NB4 (cell line): ENCODE data around the gene VAT1.
"Not testable (repeated sequence)": the region's sequence is repeated elsewhere in the genome, so short reads cannot be mapped to it uniquely, and the experiment has no call there.

Experiments used
- DNase-seq: peaks from one replicate; pipeline ENCODE4 v3.0.0; 2010; ENCODE audit warnings: low read depth
- H3K4me3 ChIP-seq: one replicate; pipeline ENCODE4 v1.5.1; 2011; ENCODE audit warnings: mild to moderate bottlenecking, low read depth, low read length, moderate library complexity
- MYC ChIP-seq: IDR thresholded peaks from 2 replicates; pipeline ENCODE4 v1.6.1; 2011; ENCODE audit warnings: low read depth, low read length
- POLR2A ChIP-seq: IDR thresholded peaks from 2 replicates; pipeline ENCODE4 v1.6.1; 2011; ENCODE audit warnings: mild to moderate bottlenecking; ENCODE audit not compliant: insufficient read length; ENCODE audit errors: extremely low read depth
- TF ChIP-seq, protein P1 (sequence below): IDR thresholded peaks from 2 replicates; pipeline ENCODE4 v1.6.1; 2011; ENCODE audit warnings: low read depth, low read length
- TF ChIP-seq, protein P2 (sequence below): IDR thresholded peaks from one replicate; pipeline ENCODE4 v1.5.1; 2012; ENCODE audit warnings: low read depth, low read length

The VAT1 gene

DNA sequence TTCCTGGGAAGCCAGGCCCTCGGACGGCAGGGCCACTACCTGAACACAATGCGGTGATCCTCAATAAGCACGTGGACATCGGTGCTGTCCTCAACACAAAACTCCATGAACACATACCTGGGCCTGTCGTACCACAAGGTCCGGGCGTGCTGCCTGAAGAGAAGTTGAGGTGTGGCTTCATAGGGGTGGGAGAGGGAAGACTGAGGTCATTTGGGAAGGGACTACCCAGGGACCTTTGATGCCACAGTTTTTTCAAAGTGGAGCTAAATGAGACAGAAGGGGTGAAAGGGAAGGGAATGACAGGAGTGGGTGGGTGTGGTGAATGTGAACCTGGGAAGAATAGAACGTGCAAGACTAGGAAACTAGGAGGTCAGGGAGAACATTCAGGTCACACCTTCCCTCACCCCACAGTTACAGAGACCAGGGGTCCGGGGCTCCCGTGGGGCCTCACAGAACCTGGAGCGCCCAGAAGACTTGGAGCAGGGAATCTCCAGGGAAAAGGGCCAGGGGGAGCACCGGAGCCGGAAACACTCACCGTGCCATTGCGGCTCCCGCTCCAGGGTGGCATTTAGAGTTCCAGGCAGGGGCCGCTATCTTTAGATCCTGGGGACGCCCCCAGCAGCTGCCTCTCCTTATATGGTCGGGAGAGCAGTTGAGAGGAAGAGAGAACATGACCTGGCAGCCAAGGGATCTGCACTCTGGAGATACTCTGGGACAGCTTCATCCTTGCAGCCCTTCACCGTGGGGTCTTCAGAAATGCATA lies 42.5 kb downstream of the VAT1 start, which contains the start of gene PTGES3L:
TSS of gene PTGES3L (minus strand) at position 570 of the 763 bp plus-strand sequence. CDS start at position 543, 27 bp downstream.
- H3K4me3 ChIP-seq = peak within 1 kb of the TSS; percentile 84
- peak; percentile 60 for DNase-seq
- TF ChIP-seq, protein P1, sequence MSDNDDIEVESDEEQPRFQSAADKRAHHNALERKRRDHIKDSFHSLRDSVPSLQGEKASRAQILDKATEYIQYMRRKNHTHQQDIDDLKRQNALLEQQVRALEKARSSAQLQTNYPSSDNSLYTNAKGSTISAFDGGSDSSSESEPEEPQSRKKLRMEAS = no peak
- no peak for TF ChIP-seq POLR2A
- TF ChIP-seq, protein P2, sequence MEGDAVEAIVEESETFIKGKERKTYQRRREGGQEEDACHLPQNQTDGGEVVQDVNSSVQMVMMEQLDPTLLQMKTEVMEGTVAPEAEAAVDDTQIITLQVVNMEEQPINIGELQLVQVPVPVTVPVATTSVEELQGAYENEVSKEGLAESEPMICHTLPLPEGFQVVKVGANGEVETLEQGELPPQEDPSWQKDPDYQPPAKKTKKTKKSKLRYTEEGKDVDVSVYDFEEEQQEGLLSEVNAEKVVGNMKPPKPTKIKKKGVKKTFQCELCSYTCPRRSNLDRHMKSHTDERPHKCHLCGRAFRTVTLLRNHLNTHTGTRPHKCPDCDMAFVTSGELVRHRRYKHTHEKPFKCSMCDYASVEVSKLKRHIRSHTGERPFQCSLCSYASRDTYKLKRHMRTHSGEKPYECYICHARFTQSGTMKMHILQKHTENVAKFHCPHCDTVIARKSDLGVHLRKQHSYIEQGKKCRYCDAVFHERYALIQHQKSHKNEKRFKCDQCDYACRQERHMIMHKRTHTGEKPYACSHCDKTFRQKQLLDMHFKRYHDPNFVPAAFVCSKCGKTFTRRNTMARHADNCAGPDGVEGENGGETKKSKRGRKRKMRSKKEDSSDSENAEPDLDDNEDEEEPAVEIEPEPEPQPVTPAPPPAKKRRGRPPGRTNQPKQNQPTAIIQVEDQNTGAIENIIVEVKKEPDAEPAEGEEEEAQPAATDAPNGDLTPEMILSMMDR = no peak
- no peak for TF ChIP-seq MYC

DNA sequence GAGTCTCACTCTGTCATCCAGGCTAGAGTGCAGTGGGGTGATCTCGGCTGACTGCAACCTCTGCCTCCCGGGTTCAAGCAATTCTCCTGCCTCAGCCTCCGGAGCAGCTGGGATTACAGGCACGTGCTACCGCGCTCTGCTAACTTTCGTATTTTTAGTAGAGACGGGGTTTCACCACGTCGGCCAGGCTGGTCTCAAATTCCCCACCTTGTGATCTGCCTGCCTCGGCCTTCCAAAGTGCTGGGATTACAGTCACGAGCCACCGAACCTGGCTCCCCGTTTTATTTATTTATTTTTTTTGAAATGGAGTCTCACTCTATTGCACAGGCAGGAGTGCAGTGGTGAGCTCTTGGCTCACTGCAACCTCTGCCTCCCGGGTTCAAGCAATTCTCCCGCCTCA lies 46.5 kb downstream of the VAT1 start:
- not testable (repeated sequence) for DNase-seq, H3K4me3 ChIP-seq

DNA sequence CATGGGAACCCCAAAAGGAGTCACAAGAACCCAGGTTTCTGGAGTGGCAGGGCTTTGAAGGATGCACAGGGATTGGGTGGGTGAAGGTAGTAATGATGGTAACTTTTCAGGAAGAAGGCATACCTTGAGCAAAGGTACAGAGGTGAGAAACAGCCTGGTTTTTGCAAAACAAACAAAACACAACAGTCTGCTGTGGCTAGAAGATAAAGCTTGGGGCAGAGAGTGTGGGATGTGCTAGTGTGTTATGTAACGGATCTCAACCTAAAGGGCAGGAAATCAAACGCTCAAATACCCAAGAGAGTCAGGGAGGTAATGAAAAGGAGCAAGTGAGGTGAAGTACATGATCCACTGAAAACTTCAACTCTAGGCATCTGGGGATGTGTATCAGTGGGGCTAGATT lies 46.9 kb downstream of the VAT1 start:
- TF ChIP-seq POLR2A (no peak), MYC (no peak)
- peak; percentile 55 for DNase-seq
- H3K4me3 ChIP-seq = no peak overlapping the region

DNA sequence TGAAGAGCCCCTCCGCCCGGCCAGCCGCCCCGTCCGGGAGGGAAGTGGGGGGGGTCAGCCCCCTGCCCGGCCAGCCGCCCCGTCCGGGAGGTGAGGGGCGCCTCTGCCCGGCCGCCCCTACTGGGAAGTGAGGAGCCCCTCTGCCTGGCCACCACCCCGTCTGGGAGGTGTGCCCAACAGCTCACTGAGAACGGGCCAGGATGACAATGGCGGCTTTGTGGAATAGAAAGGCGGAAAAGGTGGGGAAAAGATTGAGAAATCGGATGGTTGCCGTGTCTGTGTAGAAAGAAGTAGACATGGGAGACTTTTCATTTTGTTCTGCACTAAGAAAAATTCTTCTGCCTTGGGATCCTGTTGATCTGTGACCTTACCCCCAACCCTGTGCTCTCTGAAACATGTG lies 48.9 kb downstream of the VAT1 start:
- not testable (repeated sequence) for H3K4me3 ChIP-seq, DNase-seq

DNA sequence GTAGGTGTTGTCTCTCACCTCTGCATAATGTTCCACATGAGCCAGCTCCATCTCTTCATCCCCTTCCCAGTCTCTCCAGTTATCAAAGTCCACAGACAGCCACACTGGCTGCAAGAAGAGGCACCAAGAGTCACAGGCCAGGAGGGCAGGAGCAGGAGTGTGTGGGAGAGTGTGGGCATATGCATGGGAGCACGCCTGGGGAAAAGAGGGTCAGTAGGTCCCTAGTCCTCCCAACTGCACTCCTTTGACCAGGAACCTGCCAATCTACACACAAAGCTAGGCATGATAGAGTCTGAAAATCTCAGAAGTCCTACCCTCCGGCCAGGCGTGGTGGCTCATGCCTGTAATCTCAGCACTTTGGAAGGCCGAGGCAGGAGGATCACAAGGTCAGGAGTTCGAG lies 50.6 kb downstream of the VAT1 start:
- TF ChIP-seq, protein P2 = no peak
- TF ChIP-seq MYC (no peak), POLR2A (no peak)
- TF ChIP-seq, protein P1 = no peak
- DNase-seq = no peak
- no peak overlapping the region for H3K4me3 ChIP-seq

DNA sequence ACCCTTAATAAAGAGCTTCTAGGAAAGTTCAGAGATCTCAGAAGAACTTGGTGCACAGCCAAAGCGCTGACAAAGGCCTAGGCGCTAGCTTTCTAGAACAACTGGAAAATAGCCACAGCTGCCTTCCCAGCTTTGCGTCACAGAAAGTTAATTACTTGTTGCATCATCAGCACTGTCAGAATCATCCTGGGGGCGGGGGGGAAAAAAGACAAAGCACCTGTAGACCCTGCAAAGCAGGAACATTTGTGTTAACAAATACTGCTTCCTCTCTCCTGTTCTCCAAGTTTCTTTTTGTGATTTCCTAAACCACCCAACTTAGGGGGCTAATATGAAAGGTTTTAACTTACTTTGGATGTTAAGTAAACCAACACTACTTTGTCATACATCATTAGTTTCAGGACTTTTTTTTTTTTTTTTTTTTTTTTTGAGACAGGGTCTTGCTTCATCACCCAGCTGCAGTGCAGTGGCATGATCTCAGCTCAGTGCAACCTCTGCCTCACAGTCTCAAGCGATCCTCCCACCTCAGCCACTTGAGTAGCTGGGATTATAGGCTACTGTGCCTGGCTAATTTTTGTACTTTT lies 53.1 kb downstream of the VAT1 start:
- H3K4me3 ChIP-seq = no peak overlapping the region
- DNase-seq = peak; percentile 72
- no peak for TF ChIP-seq POLR2A
- TF ChIP-seq, protein P2 = no peak
- TF ChIP-seq MYC = no peak
- TF ChIP-seq, protein P1 = no peak

DNA sequence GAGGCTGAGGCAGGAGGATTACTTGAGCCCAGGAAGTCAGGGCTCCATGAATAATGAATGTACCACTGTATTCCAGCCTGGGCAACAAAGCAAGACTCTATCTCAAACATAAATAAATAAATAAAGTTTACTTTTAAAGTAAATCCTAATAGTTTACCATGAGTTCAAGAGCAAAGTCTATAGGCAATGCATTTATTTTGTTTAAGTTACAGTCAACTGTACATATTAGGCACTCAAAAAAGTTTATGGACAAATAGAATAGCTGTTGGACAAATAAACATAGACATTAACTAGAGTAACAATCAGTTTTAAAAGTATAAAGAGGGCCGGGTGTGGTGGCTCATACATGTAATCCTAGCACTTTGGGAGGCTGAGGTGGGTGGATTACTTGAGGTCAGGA lies 54.3 kb downstream of the VAT1 start:
- no peak for DNase-seq
- H3K4me3 ChIP-seq = no peak overlapping the region
- TF ChIP-seq, protein P2 = no peak
- TF ChIP-seq MYC = no peak
- TF ChIP-seq POLR2A = no peak
- TF ChIP-seq, protein P1 = no peak
